Measurements from ENCODE around the gene WDFY2.
"Not testable (repeated sequence)": the region's sequence is repeated elsewhere in the genome, so short reads cannot be mapped to it uniquely, and the experiment has no call there.

The WDFY2 gene

DNA sequence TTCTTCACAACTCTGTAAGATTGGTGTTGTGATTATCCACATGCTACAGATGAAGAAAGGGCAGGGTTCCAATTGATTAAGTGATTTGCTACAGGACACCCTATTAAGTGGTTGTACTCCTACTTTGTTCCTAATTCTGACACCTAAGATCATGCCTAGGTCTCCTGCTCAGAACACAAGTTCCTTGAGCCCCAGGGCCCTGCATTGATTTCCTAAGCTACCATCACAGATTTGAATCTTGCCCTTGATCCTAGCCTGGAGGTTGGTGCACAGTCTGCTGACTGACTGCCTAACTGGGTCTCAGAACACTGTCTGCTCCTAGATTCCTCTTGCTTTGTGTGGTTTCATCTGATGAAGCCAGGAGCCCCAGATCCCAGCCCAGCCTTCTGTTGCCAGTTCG is 19.6 kb upstream of the WDFY2 start:
- DNase-seq: no peak

DNA sequence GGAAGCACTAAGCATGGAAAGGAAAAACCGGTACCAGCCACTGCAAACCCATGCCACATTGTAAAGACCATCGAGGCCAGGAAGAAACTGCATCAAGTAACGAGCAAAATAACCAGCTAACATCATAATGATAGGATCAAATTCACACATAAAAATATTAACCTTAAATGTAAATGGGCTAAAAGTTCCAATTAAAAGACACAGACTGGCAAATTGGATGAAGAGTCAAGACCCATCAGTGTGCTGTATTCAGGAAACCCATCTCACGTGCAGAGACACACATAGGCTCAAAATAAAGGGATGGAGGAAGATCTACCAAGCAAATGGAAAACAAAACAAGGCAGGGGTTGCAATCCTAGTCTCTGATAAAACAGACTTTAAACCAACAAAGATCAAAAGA is 15.3 kb upstream of the WDFY2 start:
- DNase-seq: not testable (repeated sequence)

DNA sequence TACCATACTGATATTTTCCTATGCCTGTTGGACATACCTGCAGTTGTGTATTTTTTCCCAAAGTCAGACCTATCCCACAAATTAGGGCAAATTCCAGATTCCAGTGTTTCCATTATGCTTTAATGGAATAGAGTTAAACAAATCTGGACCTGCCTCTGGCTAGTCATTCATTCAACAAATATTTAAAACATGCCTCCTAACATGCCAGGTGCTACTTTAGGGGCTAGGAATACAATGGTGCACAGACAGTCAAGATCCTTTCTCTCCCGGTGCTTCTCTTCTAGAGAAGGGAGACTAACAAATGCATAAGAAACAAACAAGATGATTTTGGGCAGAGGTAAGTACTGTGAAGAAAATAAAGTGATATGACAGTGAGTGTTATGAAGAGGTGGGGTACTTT is 7.5 kb upstream of the WDFY2 start:
- DNase-seq: no peak

DNA sequence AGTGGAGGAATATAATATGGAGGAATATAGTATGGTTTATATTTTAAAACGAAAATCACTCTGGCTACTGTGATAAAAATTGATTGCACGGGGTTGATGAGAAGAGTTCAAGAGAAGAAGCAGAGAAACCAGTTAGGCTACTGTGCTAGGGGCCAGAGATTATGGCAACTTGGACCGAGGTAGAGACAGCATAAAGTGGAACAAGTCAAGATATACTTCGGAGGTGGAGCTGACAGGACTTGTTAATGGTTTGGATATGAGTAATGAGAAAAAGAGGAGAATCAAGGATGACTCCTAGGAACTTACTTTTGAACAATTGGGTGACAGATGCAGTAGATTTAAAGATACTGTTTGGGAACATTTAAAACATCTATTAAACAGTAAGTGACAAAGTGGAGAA is 6.6 kb upstream of the WDFY2 start:
- no peak for DNase-seq

DNA sequence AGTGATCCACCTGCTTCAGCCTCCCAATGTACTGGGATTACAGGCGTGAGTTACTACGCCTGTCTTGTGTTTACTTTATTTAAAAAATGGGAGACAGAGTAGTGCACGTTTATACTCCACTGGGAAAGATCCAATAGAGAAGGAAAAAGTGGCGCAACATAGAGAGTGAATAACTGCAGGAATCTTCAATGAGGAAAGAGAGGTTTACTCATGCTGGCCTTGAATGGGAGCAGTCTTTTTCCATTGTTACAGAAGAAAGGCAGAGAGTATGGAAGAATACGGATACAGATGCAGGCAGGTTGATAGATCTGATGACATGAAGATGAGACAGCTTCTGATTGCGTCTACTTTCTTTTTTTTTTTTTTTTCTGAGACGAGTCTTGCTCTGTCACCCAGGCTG is 4.6 kb upstream of the WDFY2 start:
- DNase-seq: no peak

DNA sequence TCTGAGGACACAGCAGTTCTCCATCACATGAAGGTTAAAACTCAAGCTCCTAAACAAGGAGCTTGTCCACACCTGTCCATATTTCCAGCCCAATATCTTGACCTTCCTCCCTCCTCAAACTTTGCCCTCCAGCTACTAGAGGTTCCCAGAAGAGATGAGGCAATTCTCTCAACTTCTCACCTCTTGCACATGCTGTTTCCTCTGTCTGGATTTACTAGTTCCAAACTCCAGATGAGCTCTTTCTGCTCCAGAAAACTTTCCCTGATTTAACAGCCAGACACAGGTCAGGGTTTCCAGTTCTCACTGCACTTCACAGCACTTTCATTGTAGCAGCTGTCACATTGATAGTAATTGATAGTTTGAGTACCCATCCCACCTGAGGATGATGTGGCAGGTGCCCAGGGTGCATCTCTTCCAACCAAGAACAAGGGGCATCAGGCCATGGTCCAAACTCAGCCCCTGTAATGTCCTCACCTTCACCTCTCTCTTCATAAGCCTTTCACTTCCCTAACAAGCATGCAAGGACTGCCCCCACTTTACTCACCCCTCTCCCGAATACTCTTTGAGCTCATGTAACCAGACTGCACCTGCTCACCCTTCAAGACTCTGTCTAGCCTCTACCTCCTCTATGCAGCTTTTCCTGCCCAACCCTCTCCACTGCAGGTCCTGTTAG is 3.0 kb upstream of the WDFY2 start:
- peak; percentile 18 for DNase-seq

GRCh38 chr13:51583469-51583874 is 790 bp upstream of the WDFY2 start:
- DNase-seq: no peak

- DNase-seq: peak; percentile 31
These were observed 740 bp downstream of the WDFY2 start for GRCh38 chr13:51584731-51585672.

DNA sequence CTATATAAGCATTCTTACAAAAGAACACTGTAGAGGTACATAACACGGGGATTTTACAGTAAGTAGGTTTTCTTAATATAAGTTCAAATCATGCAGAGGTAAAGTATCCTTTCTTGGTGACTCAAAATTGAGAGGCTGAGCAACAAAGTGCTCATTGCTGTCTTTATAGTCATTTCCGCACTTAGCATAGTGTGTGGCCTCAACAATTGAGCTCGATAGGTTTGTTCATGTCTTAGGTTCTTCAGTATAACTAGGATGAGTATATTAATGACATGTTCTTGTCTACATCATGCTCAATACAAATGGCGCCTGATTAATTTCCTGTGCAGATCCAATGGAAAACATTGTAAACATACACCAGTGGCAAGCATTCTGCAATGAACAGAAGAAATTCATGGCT is 1.4 kb downstream of the WDFY2 start:
- peak; percentile 4 for DNase-seq

- DNase-seq: no peak
These were observed 3.1 kb downstream of the WDFY2 start for GRCh38 chr13:51587372-51587771.

DNA sequence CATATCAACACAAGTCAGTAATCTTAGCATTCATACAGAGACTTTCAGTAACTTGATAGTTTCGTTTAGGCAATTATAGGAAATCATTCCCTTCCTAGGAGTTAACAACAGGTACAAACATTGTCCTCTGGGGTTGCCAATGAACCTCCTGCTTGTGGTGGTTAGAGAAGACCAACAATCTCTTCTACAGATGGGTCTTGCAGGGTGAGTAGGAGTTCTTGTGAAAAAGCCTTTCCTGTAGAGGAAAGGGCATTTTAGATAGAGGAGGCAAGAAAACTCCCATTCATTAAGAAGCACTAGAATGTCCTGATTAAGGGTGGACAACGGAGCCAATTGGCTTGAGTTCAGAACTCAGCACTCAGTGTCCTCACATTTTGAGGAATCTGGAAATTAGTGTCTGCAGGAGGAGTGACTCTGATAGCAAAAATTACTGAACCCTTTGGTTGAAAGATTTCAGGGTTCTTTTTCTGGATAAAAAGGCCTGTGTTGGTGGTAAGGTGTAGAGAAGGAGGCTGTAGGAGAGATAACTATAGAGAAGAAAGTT is 4.2 kb downstream of the WDFY2 start:
- DNase-seq: no peak

GRCh38 chr13:51589793-51590192 is 5.5 kb downstream of the WDFY2 start:
- DNase-seq: no peak

DNA sequence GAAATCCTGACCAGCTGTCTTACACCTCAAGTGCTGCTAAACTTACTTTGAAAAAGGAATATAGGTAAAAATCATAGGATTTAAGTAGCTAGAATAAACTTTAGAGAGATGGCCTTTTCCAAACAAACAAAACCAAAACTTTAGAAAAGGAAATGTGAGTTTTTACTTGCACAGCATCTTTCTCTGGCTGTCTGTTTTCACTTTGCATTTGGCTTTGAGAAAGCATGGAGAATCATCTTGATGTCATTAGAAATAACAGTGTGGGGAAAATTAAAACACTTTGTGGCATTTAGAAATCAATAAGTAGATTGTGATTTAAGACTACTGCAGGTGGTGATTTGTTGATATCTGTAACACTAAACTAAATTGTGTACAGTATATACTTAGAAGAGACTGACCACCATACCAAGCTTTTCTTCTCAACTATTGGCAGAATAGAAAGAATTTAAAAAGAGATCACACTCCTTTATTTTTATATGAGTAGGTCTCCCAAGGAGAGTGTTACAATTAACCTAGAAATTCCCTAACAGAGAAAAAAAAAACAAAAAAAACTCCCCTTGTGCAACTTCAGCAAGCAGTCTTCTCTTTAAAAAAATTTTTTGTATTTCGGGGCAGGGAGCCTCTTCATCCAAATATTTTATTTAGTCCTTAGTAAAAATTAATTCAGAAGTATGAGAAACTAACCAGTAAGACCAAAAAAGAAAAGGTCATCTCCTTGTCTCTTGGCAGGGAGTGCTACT is 6.1 kb downstream of the WDFY2 start:
- DNase-seq: no peak

- peak; percentile 8 for DNase-seq
These were observed 6.8 kb downstream of the WDFY2 start for GRCh38 chr13:51590971-51591627.

DNA sequence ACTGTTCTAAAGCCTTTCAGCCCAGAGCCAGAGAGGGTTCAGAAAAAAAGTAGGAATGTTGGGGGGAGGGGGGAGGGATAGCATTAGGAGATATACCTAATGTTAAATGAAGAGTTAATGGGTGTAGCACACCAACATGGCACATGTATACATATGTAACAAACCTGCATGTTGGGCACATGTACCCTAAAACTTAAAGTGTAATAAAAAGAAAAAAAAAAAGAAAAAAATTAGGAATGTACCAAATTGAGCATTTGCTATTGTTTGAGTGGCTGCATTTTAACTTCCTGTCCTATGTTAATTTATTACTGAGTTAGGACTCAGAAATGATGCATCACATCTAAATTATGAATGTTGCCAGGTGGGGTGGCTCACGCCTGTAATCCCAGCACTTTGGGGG is 7.7 kb downstream of the WDFY2 start:
- not testable (repeated sequence) for DNase-seq

- DNase-seq: no peak
These were observed 10.2 kb downstream of the WDFY2 start for GRCh38 chr13:51594432-51594831.

- no peak for DNase-seq
These were observed 11.2 kb downstream of the WDFY2 start for GRCh38 chr13:51595416-51595815.

- no peak for DNase-seq
These were observed 12.3 kb downstream of the WDFY2 start for GRCh38 chr13:51596541-51596940.

DNA sequence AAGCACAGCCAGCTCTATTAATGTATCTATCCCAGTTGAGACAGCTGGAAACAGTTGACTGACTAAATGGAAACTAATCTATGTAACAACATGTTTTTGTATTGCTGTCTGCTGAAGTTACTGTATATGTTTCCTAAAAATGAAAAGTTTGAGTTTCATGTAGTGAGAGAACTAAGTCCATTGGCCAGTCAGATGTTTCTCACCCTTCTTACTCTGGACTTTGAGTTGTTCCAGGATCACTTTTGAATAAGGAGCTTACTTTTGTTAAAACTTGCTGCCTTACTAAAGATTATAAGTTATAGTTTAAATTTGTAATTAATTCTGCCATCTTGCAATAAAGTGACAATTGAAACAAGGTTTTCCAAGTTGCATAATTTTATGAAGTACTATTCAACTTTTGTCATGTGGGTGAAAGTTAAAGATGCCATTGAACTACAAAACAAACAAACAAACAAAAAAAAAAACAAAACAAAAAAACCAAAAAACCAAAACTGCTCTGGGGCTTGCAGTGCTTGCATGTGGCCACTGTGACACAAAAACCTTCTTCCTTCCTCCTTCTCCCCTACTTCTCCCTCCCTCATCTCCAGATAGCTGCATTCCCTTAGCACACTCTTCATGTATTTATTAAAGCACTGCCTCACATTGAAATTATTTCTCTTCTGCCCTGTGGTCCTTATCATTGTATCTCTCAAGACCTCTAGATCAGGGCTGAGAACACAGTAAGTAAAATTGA is 15.3 kb downstream of the WDFY2 start:
- DNase-seq: no peak

DNA sequence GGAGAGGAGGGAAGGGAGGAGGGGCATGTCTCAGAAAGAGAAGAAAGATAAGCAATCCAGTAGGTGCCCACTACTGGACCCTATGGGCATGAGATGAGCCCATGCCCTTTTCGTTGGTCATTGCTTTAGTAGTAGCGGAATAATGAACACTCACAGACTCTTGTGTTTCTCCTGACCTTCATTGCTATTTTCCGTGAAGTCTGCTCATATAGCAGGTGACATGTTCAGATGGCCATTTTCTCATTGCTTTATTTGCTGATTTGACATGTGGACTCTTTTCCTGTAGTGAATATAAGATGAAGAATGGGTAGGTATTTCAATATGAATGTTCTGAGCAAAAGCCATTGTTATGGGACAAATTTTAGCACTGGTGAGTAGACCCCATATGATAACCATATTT is 16.4 kb downstream of the WDFY2 start:
- no peak for DNase-seq

GRCh38 chr13:51601601-51602565 is 17.6 kb downstream of the WDFY2 start:
- DNase-seq: no peak

Measured in NCI-H510A treated with DMSO at 0.1 percent for 48 hours (cell line).